CD4-positive, alpha-beta T cell treated with Interleukin-17A for 4 hours (primary cell): ENCODE data around the gene MARVELD3.
"Not testable (repeated sequence)": the region's sequence is repeated elsewhere in the genome, so short reads cannot be mapped to it uniquely, and the experiment has no call there.

Source experiments
- DNase-seq: peaks from one replicate; pipeline ENCODE4 v3.0.0-alpha.2; 2020; ENCODE audit warnings: mixed read lengths

Gene MARVELD3

DNA sequence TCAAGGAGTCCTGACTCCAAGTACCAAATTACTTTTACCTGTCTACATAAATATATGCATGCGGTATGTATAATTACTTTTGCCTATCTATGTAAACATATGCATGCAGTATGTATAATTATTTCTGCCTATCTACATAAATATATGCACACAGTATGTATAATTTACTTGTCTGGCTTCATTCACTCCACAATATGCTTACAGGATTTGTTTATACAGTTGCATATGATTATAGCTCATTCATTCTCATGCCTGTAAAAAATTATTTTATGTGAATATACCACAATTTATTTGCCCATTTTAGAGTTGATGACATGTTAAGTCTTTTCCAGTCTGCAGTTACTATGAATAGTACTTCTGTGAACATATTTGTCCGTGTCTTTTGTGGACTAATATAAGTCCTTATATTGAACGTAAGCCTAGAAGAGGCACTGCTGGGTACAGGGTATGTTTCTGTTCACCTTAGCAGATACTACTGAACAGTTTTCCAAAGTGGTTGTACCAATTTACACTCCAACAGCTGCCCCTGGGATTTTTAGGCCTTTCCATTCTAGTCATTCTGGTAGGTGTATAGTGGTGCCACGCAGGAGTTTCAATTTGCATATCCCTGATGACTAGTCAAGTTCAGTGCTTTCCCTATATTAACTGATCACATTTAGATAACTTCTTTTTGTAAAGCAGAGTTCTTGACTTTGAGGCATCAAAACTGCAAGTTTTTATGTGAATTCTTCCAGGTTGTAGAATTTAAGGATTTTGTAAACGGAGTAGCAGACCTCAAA is 47.0 kb downstream of the MARVELD3 start:
- no peak for DNase-seq

DNA sequence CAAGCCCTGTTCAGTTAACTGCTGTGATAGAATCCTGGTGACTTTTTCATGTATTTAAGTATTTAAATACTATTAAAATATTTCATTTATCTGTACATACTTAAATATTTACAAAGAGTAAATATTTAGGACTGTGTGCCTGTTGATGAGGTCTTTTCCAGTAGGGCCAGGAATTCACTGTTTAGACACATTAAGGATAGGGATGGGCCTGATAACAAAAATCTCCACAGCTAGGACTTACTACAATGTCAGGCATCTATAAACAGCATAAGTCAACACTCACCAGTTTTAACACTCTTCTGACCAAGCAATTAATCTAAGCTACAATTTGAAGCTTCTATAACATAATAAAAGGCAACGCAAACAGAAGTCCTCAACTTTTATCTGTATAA is 47.6 kb downstream of the MARVELD3 start:
- no peak for DNase-seq

- DNase-seq, result no peak
Measured at GRCh38 chr16:71674229-71674628, 48.2 kb downstream of the MARVELD3 start.

DNA sequence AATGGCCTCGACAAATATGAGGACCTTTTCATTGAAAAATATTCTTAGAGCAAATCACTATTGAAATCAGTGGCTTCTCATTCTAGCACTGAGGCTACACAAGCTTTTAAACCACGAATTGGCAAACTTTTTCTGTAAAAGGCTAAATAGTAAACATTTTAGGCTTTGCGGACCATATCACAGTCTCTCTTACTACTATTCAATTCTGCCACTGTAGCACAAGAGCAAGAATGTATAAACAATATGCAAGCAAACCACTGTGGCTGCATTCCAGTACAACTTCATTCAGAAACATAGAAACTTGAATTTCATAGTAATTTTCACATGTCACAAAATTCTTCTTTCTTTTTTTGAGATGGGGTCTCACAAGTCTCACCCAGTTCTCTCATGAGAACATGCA is 49.4 kb downstream of the MARVELD3 start:
- DNase-seq, result no peak

- no peak for DNase-seq
Measured at GRCh38 chr16:71676236-71676635, 50.3 kb downstream of the MARVELD3 start.

GRCh38 chr16:71681360-71681759 is 55.4 kb downstream of the MARVELD3 start:
- no peak for DNase-seq

DNA sequence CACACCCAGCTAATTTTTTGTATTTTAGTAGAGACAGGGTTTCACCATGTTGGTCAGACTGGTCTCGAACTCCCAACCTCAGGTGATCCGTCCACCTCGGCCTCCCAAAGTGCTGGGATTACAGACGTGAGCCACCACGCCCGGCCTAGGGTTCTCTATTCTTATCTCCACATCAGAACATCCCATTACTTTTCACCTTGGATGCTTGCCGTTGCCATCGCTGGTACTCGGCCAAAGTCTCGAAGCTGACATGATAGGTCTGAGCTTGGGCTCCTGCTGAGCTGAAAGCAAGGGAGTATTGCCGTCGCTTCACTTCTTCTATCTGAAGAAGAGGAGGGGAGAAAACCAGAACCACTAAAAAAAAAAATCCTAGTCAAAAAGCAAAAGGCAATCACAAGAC is 58.3 kb downstream of the MARVELD3 start:
- not testable (repeated sequence) for DNase-seq
